HG03520 (cell line): ENCODE data around the gene FPGS.
"Not testable (repeated sequence)": the region's sequence is repeated elsewhere in the genome, so short reads cannot be mapped to it uniquely, and the experiment has no call there.

ENCODE experiments used
- ATAC-seq: cut with Tn5 transposase; IDR thresholded peaks from one replicate; pipeline ENCODE4 v1.9.1; 2021; ENCODE audit warnings: mild to moderate bottlenecking, moderate library complexity; ENCODE audit not compliant: unreplicated experiment

The FPGS gene

DNA sequence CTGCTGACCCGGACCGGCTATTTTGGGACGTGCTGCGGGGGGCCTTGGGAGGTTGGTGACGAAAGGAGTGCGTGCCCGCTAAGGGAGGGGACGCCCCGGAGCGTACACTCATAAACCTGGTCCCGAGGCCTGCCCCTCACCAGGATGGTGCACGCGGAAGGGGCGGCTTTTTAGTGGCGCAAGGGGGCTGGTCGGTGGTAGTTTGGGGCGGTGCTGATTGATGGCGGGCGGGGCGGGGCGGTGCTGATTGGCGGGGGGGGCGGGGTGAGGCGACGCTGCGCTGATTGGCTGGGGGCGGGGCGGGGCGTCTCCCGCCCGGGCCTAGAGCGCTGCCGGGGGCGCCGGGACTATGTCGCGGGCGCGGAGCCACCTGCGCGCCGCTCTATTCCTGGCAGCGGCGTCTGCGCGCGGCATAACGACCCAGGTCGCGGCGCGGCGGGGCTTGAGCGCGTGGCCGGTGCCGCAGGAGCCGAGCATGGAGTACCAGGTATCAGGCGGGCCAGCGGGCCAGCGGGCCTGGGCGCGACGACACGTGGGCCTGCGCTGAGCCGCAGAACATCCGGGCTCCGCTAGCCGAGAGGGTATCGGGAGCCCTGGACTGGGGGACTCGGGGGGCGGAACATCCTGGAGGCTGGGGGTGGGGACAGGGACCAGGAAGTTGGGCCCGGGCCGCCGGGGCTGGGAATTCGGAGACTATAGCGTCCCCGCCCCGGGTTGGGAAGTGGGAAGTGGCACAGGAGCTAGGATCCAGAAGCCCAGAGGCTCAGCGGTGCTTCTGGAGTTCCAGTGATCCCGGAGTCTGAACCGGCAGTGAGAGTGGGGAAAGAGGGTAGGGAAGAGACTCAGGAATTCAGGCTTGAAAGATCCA is at the start of gene FPGS:
FPGS (plus strand) TSS at position 307 of the 868 bp plus-strand sequence; CDS start at position 350, 43 bp downstream.
- peak; percentile 71 for ATAC-seq

DNA sequence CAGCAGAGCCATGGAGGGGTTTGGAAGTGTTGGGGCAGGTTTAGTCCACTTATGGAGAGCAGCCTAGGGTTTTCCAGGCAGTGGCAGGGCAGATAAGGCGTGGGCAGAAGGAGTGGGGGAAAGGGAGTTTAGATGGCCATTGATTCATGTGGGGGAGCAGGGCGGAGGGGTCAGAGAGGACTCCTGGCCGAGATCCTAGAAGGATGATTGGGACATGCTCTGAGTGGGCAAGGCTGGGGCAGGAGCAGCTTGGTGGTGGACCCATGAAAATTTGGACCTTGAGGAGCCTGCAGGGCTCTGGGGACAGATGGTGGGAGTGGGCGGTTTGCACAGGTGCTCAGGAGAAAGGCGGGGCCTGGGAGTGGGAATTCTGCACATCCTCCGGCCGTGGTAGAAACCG is 49.5 kb upstream of the FPGS start:
- ATAC-seq, result no peak

DNA sequence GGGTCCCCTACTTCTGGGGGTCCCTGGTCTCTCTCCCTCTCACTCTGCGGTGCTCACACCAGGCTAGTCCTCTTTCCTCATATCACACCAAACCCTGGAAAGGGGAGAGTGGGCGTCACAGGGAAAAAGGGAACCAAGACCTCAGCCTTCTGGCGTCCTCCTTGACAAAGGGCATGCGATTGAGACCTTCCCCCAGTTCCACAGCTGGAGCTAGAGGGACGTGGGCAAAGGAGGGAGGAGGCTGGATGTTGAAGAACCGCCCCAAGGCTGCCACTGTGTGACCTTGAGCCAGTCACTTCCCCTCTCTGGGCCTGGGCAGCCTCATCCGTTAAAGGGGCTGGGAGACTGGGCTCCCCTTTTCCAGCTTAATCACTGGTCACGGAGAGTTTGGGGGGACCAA is 49.1 kb upstream of the FPGS start:
- no peak for ATAC-seq

GRCh38 chr9:127754099-127755060 is 48.3 kb upstream of the FPGS start:
- ATAC-seq, result no peak

DNA sequence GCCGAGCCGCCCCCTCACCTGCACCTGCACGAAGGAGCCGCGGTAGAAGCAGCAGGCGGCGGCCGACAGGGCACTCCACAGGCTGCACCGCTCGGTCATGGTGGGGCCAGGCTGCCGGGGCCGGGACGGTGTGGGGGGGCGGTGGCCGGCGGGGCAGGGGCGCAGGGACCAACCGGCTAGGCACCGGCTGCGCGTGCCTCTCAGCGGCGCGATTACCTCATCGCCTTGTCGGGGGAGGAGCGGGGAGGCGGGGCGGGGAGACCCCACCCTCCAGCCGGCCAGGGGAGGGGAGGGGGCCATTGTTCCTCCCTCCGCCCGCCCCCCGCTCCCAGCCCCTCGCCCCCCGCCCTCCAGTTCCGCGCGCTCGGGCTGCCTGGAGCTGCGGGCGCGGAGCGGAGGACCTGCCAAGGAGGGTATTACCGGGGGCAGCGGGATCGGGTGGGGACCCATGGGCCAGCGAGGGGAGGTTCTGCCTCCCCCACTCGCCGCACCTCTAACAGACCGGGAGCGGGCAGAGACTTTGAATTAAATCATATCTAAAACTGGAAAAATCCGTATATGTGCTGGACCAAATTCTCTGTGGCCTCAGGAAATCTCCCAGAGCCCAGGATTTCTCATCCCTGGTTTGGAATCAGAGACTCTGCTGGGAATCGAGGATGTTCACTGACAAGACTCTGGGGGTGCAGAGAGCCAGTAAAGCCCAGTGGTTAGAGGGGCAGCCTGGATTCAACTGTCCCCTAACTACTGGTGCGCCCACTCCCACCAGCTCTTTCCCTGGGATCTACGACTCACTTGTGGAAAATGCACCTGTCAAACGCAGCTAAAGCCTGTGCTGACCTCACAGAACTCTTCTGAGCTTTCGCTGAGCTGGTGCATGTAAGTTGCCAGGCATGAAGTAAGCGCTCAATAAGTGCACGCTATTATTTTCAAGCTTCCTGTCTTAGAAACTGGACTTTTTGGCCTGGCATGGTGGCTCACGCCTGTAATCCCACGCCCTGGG is 47.3 kb upstream of the FPGS start:
- ATAC-seq, result no peak

DNA sequence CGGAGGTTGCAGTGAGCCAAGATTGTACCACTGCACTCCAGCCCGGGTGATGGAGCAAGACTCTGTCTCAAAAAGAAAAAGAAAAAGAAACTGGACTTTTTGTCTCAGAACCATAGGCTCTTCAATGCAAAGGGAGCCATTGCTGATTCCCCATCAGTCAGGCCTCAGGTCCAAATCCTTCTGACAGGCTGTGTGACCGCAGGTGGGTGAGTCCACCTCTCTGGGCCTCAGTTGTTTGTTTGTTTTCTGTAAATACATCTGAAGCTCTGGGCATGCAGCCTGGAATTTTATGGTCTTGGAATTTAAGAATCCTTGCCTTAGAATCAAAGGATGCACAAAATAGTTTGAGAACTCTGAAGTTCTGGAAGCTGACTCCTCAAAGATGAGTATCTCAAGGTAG is 46.4 kb upstream of the FPGS start:
- no peak for ATAC-seq

GRCh38 chr9:127756776-127757175 is 45.9 kb upstream of the FPGS start:
- ATAC-seq, result not testable (repeated sequence)

DNA sequence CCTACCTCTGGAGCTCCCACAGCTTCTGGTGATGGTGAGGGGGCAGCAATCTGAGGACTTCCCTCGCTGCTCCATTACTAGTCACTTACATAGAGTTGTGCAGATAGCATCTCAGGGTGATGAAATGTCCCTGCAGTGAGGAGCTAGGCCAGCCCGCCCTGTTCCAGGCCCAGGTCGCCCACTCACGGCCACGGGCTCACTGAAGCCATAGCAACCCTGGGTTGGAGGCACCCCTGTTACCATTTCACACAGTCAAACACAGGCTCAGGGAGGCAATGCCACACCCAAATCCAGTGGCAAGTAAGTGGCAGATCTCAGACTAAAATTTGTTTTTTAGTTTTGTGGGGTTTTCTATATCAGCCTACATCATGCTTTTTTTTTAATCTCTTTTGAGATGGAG is 43.8 kb upstream of the FPGS start:
- no peak for ATAC-seq

- ATAC-seq, result no peak
Measured at GRCh38 chr9:127761061-127761460, 41.6 kb upstream of the FPGS start.

- no peak for ATAC-seq
Measured at GRCh38 chr9:127761491-127761956, 41.2 kb upstream of the FPGS start.

- no peak for ATAC-seq
Measured at GRCh38 chr9:127762111-127762676, 40.5 kb upstream of the FPGS start.

DNA sequence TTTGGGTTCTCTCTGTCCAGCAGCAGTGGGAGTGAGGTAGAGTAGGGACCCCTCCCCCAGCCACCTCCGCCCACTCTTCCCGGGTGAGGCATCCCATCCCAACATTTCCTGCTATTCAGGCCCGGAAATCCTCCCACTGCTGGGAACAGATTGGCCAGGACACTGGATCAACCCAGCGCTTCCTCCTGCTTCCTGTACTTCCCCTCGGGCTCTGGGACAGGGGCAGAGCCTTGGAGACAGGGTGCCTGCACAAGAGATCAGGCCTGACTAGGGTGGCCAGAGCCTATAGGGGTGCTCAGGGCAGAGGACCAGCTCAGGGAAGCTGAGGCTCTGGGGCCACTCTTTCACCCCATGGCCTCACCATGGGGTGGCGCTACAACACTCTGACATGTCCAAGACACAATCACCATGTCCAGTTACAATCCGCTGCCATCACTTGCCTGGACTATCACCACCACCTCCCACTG is 38.7 kb upstream of the FPGS start:
- no peak for ATAC-seq

GRCh38 chr9:127765418-127765817 is 37.3 kb upstream of the FPGS start:
- no peak for ATAC-seq

- ATAC-seq, result no peak
Measured at GRCh38 chr9:127767410-127767809, 35.3 kb upstream of the FPGS start.

DNA sequence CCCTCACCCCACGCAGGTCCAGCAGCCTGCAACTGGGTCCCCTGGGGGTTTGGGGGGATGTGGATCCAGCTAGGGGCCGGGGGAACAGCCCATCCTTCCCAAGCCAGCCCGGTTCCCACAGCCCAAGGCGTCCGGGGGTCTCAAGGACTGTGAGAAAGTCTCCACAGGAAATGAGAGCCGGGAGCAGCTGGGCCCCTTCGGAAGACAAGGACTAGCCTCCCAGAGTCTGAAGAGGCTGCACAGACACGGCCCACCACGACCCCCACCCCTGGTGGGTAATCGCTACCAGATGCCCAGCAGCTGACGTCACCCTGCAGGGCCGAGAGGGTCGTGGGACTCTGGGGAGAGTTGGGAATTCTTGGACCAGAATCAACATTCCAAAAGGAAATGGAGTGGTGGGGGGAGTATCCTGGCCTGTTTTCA is 34.8 kb upstream of the FPGS start:
- no peak for ATAC-seq

GRCh38 chr9:127768698-127769097 is 34.0 kb upstream of the FPGS start:
- ATAC-seq, result no peak

GRCh38 chr9:127769101-127769500 is 33.6 kb upstream of the FPGS start:
- no peak for ATAC-seq

DNA sequence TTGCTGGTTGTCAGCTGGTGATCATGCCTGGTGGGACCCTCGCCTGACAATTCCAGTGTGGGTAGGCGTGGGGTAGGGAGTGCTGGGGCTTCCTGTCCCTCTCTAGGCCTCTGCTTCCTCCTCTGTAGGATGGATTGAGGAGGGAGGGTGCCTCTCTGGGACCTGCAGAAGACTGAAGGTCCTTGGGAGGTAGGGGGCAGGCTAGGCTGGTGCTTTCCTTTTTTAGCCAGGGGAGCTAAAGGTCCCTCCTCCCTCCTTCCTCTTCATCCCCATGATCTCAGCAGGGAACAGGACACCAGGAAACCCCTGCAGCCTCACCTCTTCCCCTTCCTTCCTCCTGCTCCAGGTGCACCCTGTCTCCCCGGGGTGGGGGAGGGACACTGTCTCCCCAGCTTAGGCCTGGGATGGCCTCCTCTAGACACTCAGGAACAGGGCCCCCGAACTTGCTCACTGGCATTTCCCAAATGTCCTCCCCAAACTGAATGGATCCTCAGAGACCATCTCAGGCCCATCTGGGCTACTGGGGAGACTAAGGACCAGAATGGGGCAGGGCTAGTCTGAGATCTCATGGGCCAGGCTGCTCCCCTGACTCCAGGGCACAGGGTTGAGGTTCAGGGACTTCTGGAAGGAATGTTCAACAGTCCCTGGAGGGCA is 32.6 kb upstream of the FPGS start:
- ATAC-seq, result no peak

DNA sequence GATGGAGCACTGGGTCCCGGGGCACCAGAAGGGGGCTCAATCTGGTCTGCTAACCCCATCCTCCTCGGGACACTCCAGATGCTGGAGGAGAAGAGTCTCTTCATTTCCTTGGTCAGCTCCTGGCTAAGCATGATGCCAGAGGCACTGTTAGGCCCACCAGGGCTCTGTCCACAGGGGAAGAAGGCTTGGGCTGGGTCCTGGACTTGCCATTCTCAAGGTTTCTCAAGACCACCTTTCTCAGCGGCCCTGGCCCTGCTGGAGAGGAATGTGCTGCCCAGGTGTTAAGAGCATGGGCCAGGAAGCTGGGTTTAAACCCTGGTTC is 32.1 kb upstream of the FPGS start:
- ATAC-seq, result no peak
